ENCODE results near the gene SCP2D1.

DNA sequence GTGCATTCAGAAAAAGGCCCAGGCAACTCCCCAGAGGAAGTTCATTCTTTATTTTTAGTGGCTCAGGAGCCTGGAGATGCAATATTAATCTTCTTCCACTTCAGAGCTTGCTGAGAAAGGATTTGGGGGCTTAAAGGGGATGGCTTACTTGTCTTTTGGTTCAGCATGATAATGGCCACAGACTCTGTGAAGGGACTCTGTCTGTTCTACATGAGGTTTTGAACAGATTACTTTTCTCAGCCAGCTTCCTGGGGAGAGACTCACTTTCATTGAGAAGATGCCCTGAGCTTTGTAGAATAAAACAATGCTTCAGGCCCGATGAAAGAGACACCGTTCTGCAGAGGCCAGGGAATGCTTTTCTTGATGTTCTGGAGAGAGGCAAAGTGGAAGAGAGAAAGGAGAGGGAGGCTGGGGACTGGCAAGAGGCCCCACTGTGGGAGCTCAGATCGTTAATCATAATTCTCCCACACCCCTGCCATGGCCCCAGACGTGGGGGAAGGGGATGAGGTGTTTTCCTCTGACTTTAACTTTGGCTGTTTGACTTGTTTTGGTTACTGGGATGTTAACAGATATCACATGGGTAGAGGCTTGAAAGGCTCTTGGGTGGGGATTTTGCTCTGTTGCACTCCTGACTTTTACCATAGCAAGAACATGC lies 19.1 kb downstream of the SCP2D1 start:
- TF ChIP-seq POLR2AphosphoS5 (IDR thresholded peaks at IDR 0.05) (no peak), POLR2A (IDR thresholded peaks at IDR 0.05) (no peak), EP300 (IDR thresholded peaks at IDR 0.05) (no peak)
- TF ChIP-seq, protein P1, sequence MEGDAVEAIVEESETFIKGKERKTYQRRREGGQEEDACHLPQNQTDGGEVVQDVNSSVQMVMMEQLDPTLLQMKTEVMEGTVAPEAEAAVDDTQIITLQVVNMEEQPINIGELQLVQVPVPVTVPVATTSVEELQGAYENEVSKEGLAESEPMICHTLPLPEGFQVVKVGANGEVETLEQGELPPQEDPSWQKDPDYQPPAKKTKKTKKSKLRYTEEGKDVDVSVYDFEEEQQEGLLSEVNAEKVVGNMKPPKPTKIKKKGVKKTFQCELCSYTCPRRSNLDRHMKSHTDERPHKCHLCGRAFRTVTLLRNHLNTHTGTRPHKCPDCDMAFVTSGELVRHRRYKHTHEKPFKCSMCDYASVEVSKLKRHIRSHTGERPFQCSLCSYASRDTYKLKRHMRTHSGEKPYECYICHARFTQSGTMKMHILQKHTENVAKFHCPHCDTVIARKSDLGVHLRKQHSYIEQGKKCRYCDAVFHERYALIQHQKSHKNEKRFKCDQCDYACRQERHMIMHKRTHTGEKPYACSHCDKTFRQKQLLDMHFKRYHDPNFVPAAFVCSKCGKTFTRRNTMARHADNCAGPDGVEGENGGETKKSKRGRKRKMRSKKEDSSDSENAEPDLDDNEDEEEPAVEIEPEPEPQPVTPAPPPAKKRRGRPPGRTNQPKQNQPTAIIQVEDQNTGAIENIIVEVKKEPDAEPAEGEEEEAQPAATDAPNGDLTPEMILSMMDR (IDR thresholded peaks at IDR 0.05) = no peak
